Stomach (tissue), 9 donors: ENCODE measurements around the gene SLC25A23. TPM values are rescaled to one million over a fixed set of nuclear protein-coding genes. Genes with fewer than 3 reads are reported as not detected.
A peak's percentile ranks its signal among the peaks of the same experiment; 100 is the strongest.

ENCODE experiments used
- DNase-seq, 2 donors: peaks; one replicate each; pipeline versions ENCODE4 v3.0.0 to v3.0.0-alpha.2; 2013 to 2019
- H3K27ac ChIP-seq, 5 donors: fragments of 200-600 bp in 4 of 5; sonication (generic) in 4 of 5; one replicate each; pipeline ENCODE4 v1.5.1; 2013 to 2019; ENCODE audit warnings: mild to moderate bottlenecking in 1 of 5, moderate library complexity in 1 of 5
- H3K27me3 ChIP-seq, 3 donors: fragments of 200-600 bp; sonication (generic); one replicate each; pipeline ENCODE4 v1.5.1; 2017 to 2019; ENCODE audit warnings: mixed run types in 1 of 3
- H3K36me3 ChIP-seq, 4 donors: fragments of 200-600 bp; sonication (generic); 1 replicate in 3 of 4; 2 replicates in 1 of 4; pipeline ENCODE4 v1.5.1; 2016 to 2019
- H3K4me1 ChIP-seq, 4 donors: fragments of 200-600 bp; sonication (generic); one replicate each; pipeline ENCODE4 v1.5.1; 2016 to 2019
- H3K4me3 ChIP-seq, 4 donors: fragments of 200-600 bp; sonication (generic) in 3 of 4; one replicate each; pipeline ENCODE4 v1.5.1; 2016 to 2019; ENCODE audit warnings: mild to moderate bottlenecking in 1 of 4
- H3K9me3 ChIP-seq, 4 donors: fragments of 200-600 bp; sonication (generic); one replicate each; pipeline ENCODE4 v1.5.1; 2016 to 2019
- EP300 ChIP-seq: sonication (generic); formaldehyde crosslinking; IDR thresholded peaks from one replicate; pipeline ENCODE4 v1.6.1; 2017; ENCODE audit warnings: antibody characterized with exemption
- POLR2A ChIP-seq, 4 donors: fragments of 450-650 bp; IDR thresholded peaks; one replicate each; pipeline ENCODE4 v1.6.1; 2016; ENCODE audit warnings: antibody characterized with exemption in 4 of 4, control low read depth in 2 of 4, mild to moderate bottlenecking in 1 of 4, moderate library complexity in 1 of 4
- POLR2AphosphoS5 ChIP-seq, 3 donors: sonication (generic); formaldehyde crosslinking; IDR thresholded peaks; one replicate each; pipeline ENCODE4 v1.6.1; 2016; ENCODE audit warnings: antibody characterized with exemption in 3 of 3
- WGBS, 5 donors: extraction: QIAGEN DNeasy Blood & Tissue Kit in 3 of 5; methylation state at CpG; one replicate each; pipeline versions ENCODE4 v1.1.5 to v1.1.7; 2013 to 2018; 5-methylcytosine and 5-hydroxymethylcytosine counted together
- intact Hi-C: fragments of 100-400 bp; cut with DNase I; formaldehyde crosslinking; loops from one replicate; pipeline ENCODE4 v1.15.1; 2023; ENCODE audit warnings: low total_unique reads
- polyA plus RNA-seq, 3 donors: library from polyadenylated mRNA; stranded (reverse); fragments of 200-250 nt; gene quantifications; one replicate each; pipeline ENCODE4 v1.2.3, GENCODE V29; 2013
- total RNA-seq, 5 donors: library from RNA; depleted of rRNA; stranded (reverse); fragments of >200 nt; gene quantifications; one replicate each; pipeline versions ENCODE4 v1.1.0 to v1.2.3, GENCODE V29; 2014 to 2016
- TF ChIP-seq, protein P1 (sequence below), 7 experiments: fragments of 450-650 bp in 4 of 7; fragments of 200-600 bp in 3 of 7; sonication (generic) in 3 of 7; IDR thresholded peaks; one replicate each; pipeline ENCODE4 v1.5.1; 2016 to 2019; ENCODE audit warnings: antibody characterized with exemption in 7 of 7, control low read depth in 2 of 7, mild to moderate bottlenecking in 1 of 7
- donor health status: healthy with polysubstance abuse.
- donor health status: Bipolar disorder and iron deficiency.
- donor health status: healthy.

The SLC25A23 gene
- total and polyA plus RNA-seq, 8 donors, result 20.7 to 191 (median 38.3) TPM

DNA sequence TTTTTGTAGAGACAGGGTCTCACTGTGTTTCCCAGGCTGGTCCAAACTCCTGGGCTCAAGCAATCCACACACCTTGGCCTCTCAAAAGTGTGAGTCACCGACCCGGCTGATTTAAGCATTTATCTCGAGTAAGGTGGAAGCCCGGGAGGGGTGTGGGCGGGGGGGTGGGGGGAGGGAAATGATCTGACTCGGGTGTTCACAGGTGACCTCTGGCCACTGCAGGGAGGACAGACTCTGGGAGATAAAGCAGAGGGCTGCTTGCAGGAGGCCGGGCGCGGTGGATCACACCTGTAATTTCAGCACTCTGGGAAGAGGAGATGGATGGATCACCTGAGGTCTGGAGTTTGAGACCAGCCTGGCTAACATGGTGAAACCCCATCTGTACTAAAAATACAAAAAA lies 14.1 kb upstream of the SLC25A23 start:
- H3K27me3 ChIP-seq, result peaks cover 0 to 40% (median 19%) of the 10 kb centered on the region in 3 donors
- H3K4me1 ChIP-seq, result peaks cover 9 to 26% (median 19%) of the 10 kb centered on the region in 4 donors
- H3K9me3 ChIP-seq, result no peaks in the 10 kb centered on the region
- 24 to 54% (median 30%) methylated on average over 9 of the region's 9 CpGs for WGBS, 5 donors
- H3K4me3 ChIP-seq, result no peak overlapping the region
- TF ChIP-seq POLR2A (IDR thresholded peaks at IDR 0.05) (no peak), POLR2AphosphoS5 (IDR thresholded peaks at IDR 0.05) (no peak), EP300 (no peak)
- TF ChIP-seq, protein P1, sequence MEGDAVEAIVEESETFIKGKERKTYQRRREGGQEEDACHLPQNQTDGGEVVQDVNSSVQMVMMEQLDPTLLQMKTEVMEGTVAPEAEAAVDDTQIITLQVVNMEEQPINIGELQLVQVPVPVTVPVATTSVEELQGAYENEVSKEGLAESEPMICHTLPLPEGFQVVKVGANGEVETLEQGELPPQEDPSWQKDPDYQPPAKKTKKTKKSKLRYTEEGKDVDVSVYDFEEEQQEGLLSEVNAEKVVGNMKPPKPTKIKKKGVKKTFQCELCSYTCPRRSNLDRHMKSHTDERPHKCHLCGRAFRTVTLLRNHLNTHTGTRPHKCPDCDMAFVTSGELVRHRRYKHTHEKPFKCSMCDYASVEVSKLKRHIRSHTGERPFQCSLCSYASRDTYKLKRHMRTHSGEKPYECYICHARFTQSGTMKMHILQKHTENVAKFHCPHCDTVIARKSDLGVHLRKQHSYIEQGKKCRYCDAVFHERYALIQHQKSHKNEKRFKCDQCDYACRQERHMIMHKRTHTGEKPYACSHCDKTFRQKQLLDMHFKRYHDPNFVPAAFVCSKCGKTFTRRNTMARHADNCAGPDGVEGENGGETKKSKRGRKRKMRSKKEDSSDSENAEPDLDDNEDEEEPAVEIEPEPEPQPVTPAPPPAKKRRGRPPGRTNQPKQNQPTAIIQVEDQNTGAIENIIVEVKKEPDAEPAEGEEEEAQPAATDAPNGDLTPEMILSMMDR (IDR thresholded peaks at IDR 0.05), result no peak
- H3K36me3 ChIP-seq, result peaks cover 0 to 33% (median under 1%) of the 10 kb centered on the region in 4 donors
- H3K27ac ChIP-seq, result no peak overlapping the region
- DNase-seq, result peak; percentile 27 to 50
- intact Hi-C loops, result no loop called here

DNA sequence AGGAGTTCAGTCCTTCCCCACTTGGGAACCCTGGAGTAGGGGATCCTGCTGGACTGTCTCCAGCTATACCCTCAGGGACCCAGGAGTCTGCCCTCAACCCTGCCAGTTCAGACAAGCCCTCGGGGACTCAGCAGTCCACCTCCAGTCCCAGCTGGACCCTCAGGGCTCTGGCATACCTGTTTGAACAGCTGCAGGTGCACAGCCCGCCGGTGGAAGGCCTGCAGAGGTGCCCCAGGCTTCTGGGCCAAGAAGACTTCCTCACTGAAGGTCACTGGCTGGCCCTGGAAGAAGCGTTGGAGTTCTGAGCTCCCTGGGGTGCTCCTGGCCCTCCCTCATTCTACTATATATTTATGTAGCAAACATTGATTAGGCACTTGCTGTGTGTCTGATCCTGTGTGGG lies 13.1 kb upstream of the SLC25A23 start:
- H3K36me3 ChIP-seq, result peaks cover 0 to 42% (median 8%) of the 10 kb centered on the region in 4 donors
- WGBS, 5 donors, result 39 to 55% (median 43%) methylated on average over 3 to 4 of the region's 4 CpGs
- intact Hi-C loops, result no loop called here
- H3K4me3 ChIP-seq, result no peak overlapping the region
- DNase-seq, result no peak
- H3K27me3 ChIP-seq, result peaks cover 0 to 31% (median 19%) of the 10 kb centered on the region in 3 donors
- peak overlapping the region in 2 of 5 donors; percentile 3 to 14 for H3K27ac ChIP-seq
- TF ChIP-seq POLR2A (IDR thresholded peaks at IDR 0.05), result no peak
- no peak for TF ChIP-seq POLR2AphosphoS5 (IDR thresholded peaks at IDR 0.05)
- TF ChIP-seq, protein P1 (IDR thresholded peaks at IDR 0.05), result no peak
- no peak for TF ChIP-seq EP300
- no peaks in the 10 kb centered on the region for H3K9me3 ChIP-seq
- peaks cover 9 to 26% (median 19%) of the 10 kb centered on the region in 4 donors for H3K4me1 ChIP-seq

DNA sequence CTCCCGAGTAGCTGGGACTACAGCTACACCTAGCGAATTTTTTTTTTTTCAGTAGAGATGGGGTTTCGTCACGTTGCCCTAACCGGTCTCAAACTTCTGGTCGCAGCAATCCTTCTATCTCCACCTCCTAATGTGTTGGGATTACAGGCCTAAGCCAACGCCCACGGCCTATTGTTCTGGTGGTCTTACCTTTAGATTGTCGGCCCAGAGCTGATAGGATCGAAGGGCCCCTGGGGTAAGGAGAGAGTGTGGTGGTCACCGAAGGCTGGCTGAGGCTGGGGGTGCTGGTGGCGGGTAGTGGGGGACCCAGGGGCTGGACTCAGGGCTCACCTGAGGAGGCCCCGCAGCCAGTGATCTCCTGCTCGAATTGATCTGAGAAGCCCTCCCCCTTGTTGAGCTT lies 11.5 kb upstream of the SLC25A23 start:
- H3K4me1 ChIP-seq, result peaks cover 8 to 23% (median 10%) of the 10 kb centered on the region in 4 donors
- H3K4me3 ChIP-seq, result no peak overlapping the region
- peaks cover 4 to 59% (median 24%) of the 10 kb centered on the region in 4 donors for H3K36me3 ChIP-seq
- TF ChIP-seq EP300 (no peak), POLR2AphosphoS5 (IDR thresholded peaks at IDR 0.05) (no peak), POLR2A (IDR thresholded peaks at IDR 0.05) (no peak)
- TF ChIP-seq, protein P1 (IDR thresholded peaks at IDR 0.05), result no peak
- no peak overlapping the region for H3K27ac ChIP-seq
- WGBS, 5 donors, result 66 to 80% (median 77%) methylated on average over 12 to 14 of the region's 14 CpGs
- intact Hi-C loops, result no loop called here
- H3K27me3 ChIP-seq, result peaks cover 0 to 19% (median 8%) of the 10 kb centered on the region in 3 donors
- no peak for DNase-seq
- no peaks in the 10 kb centered on the region for H3K9me3 ChIP-seq

DNA sequence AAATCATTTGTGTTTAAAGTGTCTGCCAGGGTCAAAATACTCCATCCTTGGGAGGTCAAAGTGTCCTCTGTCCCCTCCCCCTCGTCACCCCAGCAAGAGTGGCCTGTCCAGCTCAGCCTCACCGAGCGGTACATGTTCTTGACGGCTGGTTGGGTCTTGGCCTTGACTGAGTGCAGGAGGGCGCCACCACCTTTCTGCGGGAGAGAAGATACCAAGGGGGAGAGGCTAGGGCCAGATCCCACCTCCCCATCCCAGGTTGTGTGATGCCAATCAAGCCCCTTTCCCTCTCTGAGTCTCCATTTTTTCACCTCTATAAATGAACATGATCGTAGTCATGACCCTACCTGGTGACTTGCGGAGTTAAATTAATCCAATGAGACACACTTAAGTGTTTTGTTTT lies 10.6 kb upstream of the SLC25A23 start:
- intact Hi-C loops, result no loop called here
- H3K4me3 ChIP-seq, result no peak overlapping the region
- whole genome bisulfite sequencing, 5 donors, result 70 to 75% (median 74%) methylated on average over 8 of the region's 8 CpGs
- H3K36me3 ChIP-seq, result peaks cover 4 to 53% (median 24%) of the 10 kb centered on the region in 4 donors
- no peaks in the 10 kb centered on the region for H3K9me3 ChIP-seq
- peaks cover 0 to 14% (median 1%) of the 10 kb centered on the region in 3 donors for H3K27me3 ChIP-seq
- no peak overlapping the region for H3K27ac ChIP-seq
- DNase-seq, result no peak
- TF ChIP-seq, protein P1 (IDR thresholded peaks at IDR 0.05), result no peak
- TF ChIP-seq POLR2A (IDR thresholded peaks at IDR 0.05) (no peak), POLR2AphosphoS5 (IDR thresholded peaks at IDR 0.05) (no peak), EP300 (no peak)
- H3K4me1 ChIP-seq, result peaks cover 4 to 23% (median 7%) of the 10 kb centered on the region in 4 donors
